Activated naive CD4-positive, alpha-beta T cell treated with anti-CD3 and anti-CD28 coated beads, Interleukin-2, amount 50 U/mL, for 24 hours (primary cell): ENCODE data around the gene SMOC2.

Source experiments
- H3K27ac Mint-ChIP-seq: one replicate; pipeline ENCODE4 v1.8.0; 2021; ENCODE audit warnings: mild to moderate bottlenecking, mixed read lengths
- H3K27me3 Mint-ChIP-seq: one replicate; pipeline ENCODE4 v1.8.0; 2021; ENCODE audit warnings: mixed read lengths
- H3K36me3 Mint-ChIP-seq: one replicate; pipeline ENCODE4 v1.8.0; 2021; ENCODE audit warnings: mixed read lengths
- H3K4me1 Mint-ChIP-seq: one replicate; pipeline ENCODE4 v1.8.0; 2021; ENCODE audit warnings: mixed read lengths
- H3K4me3 Mint-ChIP-seq: one replicate; pipeline ENCODE4 v1.8.0; 2021; ENCODE audit warnings: mild to moderate bottlenecking, mixed read lengths
- H3K9me3 Mint-ChIP-seq: one replicate; pipeline ENCODE4 v1.8.0; 2021; ENCODE audit warnings: mixed read lengths

Gene SMOC2

GRCh38 chr6:168479421-168479820 is 38.4 kb downstream of the SMOC2 start:
- peaks cover 14% of the 10 kb centered on the region for H3K9me3 Mint-ChIP-seq
- peaks cover 2% of the 10 kb centered on the region for H3K36me3 Mint-ChIP-seq
- H3K27me3 Mint-ChIP-seq: peaks cover 6% of the 10 kb centered on the region
- no peaks in the 10 kb centered on the region for H3K4me1 Mint-ChIP-seq
- no peak overlapping the region for H3K27ac Mint-ChIP-seq
- no peak overlapping the region for H3K4me3 Mint-ChIP-seq

DNA sequence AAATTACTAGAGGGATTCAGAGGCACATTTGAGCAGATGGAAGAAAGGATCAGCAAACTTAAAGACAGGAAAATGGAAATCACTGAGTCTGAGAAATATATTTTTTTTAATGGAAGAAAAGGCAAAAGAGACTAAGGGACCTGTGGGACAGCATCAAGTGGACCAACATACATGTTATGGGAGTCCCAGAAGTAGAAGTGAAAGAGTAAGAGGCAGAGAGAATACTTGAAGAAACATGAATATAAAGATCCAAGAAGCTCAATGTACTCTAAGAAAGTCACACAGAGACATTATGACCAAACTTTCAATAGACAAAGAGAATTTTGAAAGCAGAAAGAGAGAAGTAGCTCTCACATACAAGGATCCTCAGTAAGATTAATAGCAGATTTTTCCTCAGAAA is 39.5 kb downstream of the SMOC2 start:
- Mint-ChIP-seq H3K36me3 (peaks cover 2% of the 10 kb centered on the region), H3K9me3 (peaks cover 14% of the 10 kb centered on the region), H3K4me3 (no peak overlapping the region), H3K27ac (no peak overlapping the region), H3K27me3 (peaks cover 2% of the 10 kb centered on the region), H3K4me1 (no peaks in the 10 kb centered on the region)

DNA sequence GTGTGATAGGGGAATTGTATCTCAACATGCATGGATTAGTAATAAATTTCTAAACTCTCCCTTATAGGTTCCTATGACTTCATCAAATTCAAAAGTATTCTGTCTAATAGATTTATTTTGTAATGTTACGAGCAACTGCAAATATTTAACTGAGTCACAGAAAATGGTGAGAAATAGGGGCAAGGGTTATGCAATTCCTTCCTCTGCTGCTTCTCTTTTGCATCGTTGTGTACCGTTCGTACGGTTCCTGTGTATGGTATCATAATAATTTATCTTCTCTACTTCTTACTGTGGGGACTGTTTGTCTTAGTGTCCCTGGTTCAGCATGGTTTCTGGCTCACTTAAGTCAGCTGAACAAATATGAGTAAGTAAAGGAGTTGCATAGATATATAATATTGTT is 44.8 kb downstream of the SMOC2 start:
- Mint-ChIP-seq H3K27ac (no peak overlapping the region), H3K4me1 (no peaks in the 10 kb centered on the region), H3K4me3 (no peak overlapping the region), H3K27me3 (no peaks in the 10 kb centered on the region), H3K36me3 (no peaks in the 10 kb centered on the region), H3K9me3 (no peaks in the 10 kb centered on the region)

DNA sequence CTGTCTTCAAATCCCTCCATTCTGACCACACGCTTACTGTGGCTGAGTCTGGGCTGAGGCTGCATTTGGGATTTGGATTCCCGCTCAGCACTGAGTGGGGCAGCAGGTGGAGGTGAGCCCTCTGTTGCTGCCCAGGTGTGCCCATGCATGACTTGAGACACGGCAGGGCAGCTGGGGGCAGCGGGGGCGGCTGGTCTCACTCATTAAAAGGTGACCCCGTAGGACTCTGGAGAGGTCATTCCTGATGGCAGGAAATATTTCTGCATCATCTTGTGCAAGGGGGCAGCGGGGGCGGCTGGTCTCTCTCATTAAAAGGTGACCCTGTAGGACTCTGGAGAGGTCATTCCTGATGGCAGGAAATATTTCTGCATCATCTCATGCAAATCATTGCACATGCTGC is 49.8 kb downstream of the SMOC2 start:
- no peaks in the 10 kb centered on the region for H3K9me3 Mint-ChIP-seq
- no peak overlapping the region for H3K27ac Mint-ChIP-seq
- no peak overlapping the region for H3K4me3 Mint-ChIP-seq
- no peaks in the 10 kb centered on the region for H3K27me3 Mint-ChIP-seq
- H3K4me1 Mint-ChIP-seq: no peaks in the 10 kb centered on the region
- no peaks in the 10 kb centered on the region for H3K36me3 Mint-ChIP-seq

- Mint-ChIP-seq H3K27ac (no peak overlapping the region), H3K4me1 (no peaks in the 10 kb centered on the region), H3K27me3 (no peaks in the 10 kb centered on the region), H3K9me3 (no peaks in the 10 kb centered on the region), H3K36me3 (no peaks in the 10 kb centered on the region), H3K4me3 (no peak overlapping the region)
Measured at GRCh38 chr6:168493976-168494375, 53.0 kb downstream of the SMOC2 start.

- H3K27me3 Mint-ChIP-seq: no peaks in the 10 kb centered on the region
Measured at GRCh38 chr6:168494726-168495125, 53.7 kb downstream of the SMOC2 start.

DNA sequence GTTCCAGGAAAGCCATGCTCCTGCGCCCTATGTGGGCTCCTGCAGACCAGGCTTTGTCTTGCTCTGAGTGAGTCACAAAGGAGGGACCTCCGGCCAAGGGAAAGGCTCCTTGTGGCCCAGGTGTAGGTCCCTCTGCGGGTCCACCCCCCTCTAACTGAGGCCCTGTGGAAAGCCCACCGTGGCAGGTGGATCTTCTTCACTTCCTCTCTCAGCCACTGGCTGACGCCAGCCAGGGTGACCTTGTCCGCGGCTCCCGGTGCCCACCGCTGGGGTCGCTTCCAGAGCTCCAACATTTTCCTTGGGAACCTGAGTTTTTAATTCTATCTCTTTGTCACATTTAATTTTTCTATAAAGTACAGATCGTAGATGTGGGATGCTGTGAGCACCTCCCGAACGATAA is 54.1 kb downstream of the SMOC2 start:
- Mint-ChIP-seq H3K36me3 (no peaks in the 10 kb centered on the region), H3K4me3 (no peak overlapping the region), H3K27me3 (no peaks in the 10 kb centered on the region), H3K4me1 (no peaks in the 10 kb centered on the region), H3K9me3 (no peaks in the 10 kb centered on the region), H3K27ac (no peak overlapping the region)

More at GRCh38 chr6:168494726-168495125, 53.7 kb downstream of the SMOC2 start:
- Mint-ChIP-seq H3K4me3 (no peak overlapping the region), H3K9me3 (no peaks in the 10 kb centered on the region), H3K4me1 (no peaks in the 10 kb centered on the region), H3K36me3 (no peaks in the 10 kb centered on the region), H3K27ac (no peak overlapping the region)

GRCh38 chr6:168495636-168496035 is 54.7 kb downstream of the SMOC2 start:
- H3K27me3 Mint-ChIP-seq: no peaks in the 10 kb centered on the region
- H3K36me3 Mint-ChIP-seq: no peaks in the 10 kb centered on the region
- no peaks in the 10 kb centered on the region for H3K4me1 Mint-ChIP-seq
- H3K9me3 Mint-ChIP-seq: no peaks in the 10 kb centered on the region
- no peak overlapping the region for H3K27ac Mint-ChIP-seq
- no peak overlapping the region for H3K4me3 Mint-ChIP-seq

DNA sequence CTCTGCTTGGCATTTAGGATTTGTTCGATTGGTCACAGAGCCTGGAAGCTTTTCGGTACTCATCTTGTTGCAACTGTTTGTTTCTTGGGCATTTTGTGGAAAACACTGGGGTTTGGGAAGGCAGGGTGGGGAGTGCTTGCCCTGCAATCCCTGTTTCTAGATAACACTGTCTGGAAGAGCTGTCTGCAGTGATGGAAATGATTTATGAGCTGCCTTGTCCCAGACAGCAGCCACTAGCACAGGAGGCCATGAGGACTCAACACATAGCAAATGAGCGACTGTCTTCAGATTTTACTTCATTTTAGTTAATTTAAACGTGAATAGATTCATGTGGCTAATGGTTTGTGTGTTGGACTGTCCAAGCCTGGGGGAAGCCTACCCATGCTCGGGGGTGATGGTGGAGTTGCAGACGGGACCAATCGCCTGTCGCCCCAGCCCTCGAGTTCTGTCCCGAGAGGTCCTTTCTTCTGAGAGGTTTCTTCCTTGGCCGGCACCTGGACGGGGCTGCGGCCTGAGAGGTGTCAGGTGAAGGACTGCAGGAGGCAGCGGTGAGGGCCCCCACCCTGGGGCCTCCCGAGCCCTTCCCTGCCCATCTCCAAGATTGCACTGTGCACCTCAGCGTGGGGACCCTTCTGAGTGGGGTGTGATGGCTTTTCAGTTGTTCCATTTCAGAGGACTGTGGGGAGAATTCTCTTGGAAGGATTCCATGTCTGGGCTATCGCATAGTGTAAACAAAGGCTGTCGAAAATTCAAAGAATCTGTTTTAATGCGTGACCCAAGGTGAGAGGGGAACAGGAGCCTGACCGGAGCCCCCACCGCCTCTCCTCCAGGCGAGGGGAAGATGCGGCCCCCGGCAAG is 55.4 kb downstream of the SMOC2 start:
- no peaks in the 10 kb centered on the region for H3K4me1 Mint-ChIP-seq
- no peak overlapping the region for H3K27ac Mint-ChIP-seq
- peaks cover 3% of the 10 kb centered on the region for H3K27me3 Mint-ChIP-seq
- H3K9me3 Mint-ChIP-seq: no peaks in the 10 kb centered on the region
- H3K36me3 Mint-ChIP-seq: no peaks in the 10 kb centered on the region
- H3K4me3 Mint-ChIP-seq: no peak overlapping the region

DNA sequence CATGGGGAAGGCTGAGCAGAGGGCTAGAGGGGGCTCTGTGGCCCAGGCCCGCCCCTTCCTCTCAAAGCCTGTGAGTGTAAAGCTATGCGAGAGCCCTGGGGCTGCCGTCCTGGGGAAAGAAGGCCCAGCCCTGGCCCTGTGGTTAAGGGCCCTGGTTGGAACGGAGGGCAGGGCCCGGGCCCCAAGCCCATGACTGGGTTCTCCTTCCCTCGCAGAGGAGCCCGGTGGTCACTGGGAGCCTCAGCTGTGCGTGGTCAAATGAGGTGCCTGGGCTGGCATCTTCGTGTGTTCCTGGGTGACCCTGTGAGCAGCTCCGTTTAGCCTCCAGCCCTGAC is 56.0 kb downstream of the SMOC2 start:
- Mint-ChIP-seq H3K4me3 (no peak overlapping the region), H3K9me3 (no peaks in the 10 kb centered on the region), H3K36me3 (no peaks in the 10 kb centered on the region), H3K4me1 (no peaks in the 10 kb centered on the region), H3K27ac (no peak overlapping the region), H3K27me3 (peaks cover 3% of the 10 kb centered on the region)

GRCh38 chr6:168497381-168497780 is 56.4 kb downstream of the SMOC2 start:
- H3K4me1 Mint-ChIP-seq: no peaks in the 10 kb centered on the region
- peaks cover 3% of the 10 kb centered on the region for H3K27me3 Mint-ChIP-seq
- H3K36me3 Mint-ChIP-seq: no peaks in the 10 kb centered on the region
- no peak overlapping the region for H3K27ac Mint-ChIP-seq
- H3K9me3 Mint-ChIP-seq: no peaks in the 10 kb centered on the region
- H3K4me3 Mint-ChIP-seq: no peak overlapping the region

DNA sequence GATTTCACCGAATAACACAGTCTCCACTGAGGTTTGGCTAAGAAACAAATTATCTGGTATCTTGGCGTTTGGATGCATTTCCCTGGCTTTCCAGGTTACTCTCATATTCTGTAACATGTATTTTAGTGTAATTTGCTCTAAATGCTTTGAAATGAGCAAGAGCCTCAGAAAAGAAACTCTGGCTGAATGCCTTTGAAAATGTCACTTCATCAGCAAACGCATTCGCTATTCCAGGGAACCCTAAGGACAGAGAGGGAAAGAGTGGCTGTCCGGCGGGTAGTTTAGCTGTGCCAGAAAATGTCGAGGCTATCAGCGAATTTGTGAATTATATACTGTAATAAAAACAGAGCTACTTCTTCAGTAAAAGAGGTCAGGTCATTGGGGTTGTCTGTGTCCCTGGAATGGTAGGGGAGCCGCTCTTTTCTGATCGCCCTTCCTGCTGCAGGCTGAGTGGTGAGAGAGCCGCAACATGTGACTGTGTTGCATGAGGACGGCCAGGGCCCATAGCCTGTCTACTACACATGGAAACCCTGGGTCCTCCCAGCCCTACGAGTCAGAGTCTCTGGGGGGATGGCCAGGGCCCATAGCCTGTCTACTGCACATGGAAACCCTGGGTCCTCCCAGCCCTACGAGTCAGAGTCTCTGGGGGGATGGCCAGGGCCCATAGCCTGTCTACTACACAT is 57.3 kb downstream of the SMOC2 start:
- H3K27ac Mint-ChIP-seq: no peak overlapping the region
- H3K9me3 Mint-ChIP-seq: no peaks in the 10 kb centered on the region
- no peak overlapping the region for H3K4me3 Mint-ChIP-seq
- H3K36me3 Mint-ChIP-seq: no peaks in the 10 kb centered on the region
- H3K27me3 Mint-ChIP-seq: peaks cover 3% of the 10 kb centered on the region
- no peaks in the 10 kb centered on the region for H3K4me1 Mint-ChIP-seq

- Mint-ChIP-seq H3K4me3 (no peak overlapping the region), H3K27ac (no peak overlapping the region), H3K36me3 (no peaks in the 10 kb centered on the region), H3K27me3 (peaks cover 3% of the 10 kb centered on the region), H3K9me3 (no peaks in the 10 kb centered on the region), H3K4me1 (no peaks in the 10 kb centered on the region)
Measured at GRCh38 chr6:168499045-168499650, 58.2 kb downstream of the SMOC2 start.

GRCh38 chr6:168500519-168500918 is 59.5 kb downstream of the SMOC2 start:
- Mint-ChIP-seq H3K9me3 (no peaks in the 10 kb centered on the region), H3K27me3 (peaks cover 3% of the 10 kb centered on the region), H3K4me3 (no peak overlapping the region), H3K27ac (no peak overlapping the region), H3K36me3 (no peaks in the 10 kb centered on the region), H3K4me1 (no peaks in the 10 kb centered on the region)

DNA sequence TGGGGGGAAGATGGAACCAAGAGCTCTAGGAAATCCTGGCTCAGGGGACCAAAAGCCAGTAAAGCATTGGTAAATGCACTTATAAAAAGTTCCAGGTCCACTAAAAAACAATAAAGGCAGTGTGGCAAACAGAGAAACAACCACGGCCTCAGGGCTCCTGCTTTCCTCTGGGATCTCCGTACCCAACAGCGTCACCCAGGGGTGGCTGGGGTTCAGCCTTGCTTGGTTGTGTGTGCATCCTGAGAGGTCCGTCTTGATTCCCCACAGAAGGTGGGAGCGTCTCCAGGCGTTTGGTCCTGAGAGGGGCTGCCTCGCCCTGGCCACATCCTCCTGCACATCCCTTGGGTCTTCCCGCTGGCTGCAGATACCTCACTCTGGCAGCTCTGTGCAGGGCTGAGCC is 60.6 kb downstream of the SMOC2 start:
- H3K36me3 Mint-ChIP-seq: no peaks in the 10 kb centered on the region
- H3K4me3 Mint-ChIP-seq: no peak overlapping the region
- H3K9me3 Mint-ChIP-seq: no peaks in the 10 kb centered on the region
- H3K27me3 Mint-ChIP-seq: peaks cover 3% of the 10 kb centered on the region
- no peak overlapping the region for H3K27ac Mint-ChIP-seq
- H3K4me1 Mint-ChIP-seq: no peaks in the 10 kb centered on the region

- H3K4me1 Mint-ChIP-seq: no peaks in the 10 kb centered on the region
- H3K27ac Mint-ChIP-seq: no peak overlapping the region
- H3K9me3 Mint-ChIP-seq: no peaks in the 10 kb centered on the region
- no peak overlapping the region for H3K4me3 Mint-ChIP-seq
- H3K36me3 Mint-ChIP-seq: no peaks in the 10 kb centered on the region
- H3K27me3 Mint-ChIP-seq: peaks cover 3% of the 10 kb centered on the region
Measured at GRCh38 chr6:168504366-168504765, 63.4 kb downstream of the SMOC2 start.
